ENCODE measurements around the gene GNB1L.

GNB1L gene

GRCh38 chr22:19808873-19809478 lies 45.7 kb downstream of the GNB1L start:
- DNase-seq (ENCODE audit: low read depth): no peak

DNA sequence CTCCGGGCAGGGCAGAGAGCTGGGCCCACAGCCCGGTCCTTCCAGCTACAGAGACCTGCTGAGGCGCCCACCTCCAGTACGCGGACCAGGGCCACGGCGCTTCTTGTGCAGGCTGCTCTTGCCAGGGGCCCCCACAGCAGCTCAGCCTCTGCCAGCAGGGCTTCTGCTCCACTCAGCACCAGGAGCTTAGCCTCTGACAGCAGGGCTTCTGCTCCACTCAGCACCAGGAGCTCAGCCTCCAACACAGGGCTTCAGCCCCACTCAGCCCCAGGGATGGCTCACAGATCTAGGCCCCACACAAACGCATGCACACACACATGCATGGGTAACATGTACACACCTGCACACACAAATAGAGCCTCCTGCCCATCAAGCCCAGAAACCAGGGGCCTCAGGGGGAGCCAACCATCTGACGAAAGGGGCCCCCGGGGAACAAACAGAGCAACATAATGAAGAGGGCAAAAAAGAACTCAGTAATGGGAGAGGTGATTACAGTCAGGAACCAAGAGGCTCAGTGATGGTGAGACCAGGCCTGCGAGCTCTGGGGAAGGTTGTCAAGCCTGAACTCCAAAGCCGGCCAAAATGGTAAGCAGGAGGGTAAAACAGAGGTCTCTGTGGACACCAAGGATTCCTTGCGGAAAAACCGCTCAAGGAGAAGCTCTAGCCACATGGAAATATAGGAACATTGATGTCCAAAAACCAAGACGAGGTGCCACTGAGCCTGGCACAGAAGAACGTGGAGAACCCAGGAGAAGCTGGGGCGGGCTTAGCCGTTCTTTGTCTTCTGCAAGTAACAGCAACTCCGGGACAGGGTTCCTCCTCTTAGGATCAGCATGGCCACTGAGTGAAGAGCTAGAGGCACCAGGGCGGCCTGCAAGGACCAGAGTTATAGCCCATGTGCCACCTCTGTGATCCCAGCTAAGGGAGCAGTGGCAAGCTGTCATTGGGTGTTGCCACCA lies 46.5 kb downstream of the GNB1L start:
- DNase-seq (ENCODE audit: low read depth): no peak

- DNase-seq (ENCODE audit: low read depth): no peak
These were observed 47.3 kb downstream of the GNB1L start for GRCh38 chr22:19807161-19807913.

DNA sequence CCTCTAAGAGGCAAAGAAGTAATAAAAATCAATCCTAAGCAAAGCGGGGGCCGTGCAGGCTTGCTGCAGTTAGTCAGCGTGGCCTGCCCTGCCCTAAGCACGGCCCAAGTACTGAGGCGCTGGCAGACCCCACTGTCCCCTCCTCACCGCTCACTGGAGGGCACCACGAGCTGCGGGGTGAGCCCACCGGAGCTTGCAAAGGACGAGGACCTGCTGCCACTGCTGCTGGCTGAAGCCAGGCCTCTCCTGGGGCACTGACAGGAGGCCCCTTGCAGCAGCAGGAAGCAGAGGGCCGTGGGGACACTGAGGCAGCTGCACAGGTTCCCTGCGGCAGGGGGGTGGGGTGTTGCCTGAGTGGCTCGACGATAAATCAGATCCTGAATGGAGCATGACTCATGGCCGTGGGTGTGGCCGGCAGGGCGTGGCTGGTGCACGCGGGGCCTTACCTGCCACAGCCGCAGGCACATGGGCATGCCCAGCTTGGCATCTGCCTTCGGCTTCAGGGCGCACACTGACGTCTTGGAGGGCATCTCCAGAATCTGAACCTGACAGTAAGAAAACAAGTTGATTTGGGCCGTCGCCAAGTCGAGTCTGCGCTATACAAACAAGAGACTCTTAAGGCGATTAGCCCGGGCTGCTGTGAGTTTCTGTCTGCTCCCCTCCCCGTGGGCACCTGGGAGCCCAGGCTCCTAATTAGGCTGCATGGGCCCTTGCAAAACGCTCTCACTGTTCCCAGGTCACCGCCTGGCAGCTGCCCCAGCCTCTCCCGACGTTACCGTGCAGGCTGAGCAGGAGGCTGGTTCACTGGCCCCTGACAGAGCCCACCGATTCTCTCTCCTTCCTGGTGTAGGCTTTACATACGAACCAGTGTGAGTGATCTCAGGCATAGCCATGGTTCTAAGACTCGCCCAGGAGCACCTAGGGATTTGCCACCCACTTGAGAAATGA lies 48.2 kb downstream of the GNB1L start:
- DNase-seq (ENCODE audit: low read depth): no peak

- DNase-seq (ENCODE audit: low read depth): no peak
These were observed 48.9 kb downstream of the GNB1L start for GRCh38 chr22:19805821-19806212.

GRCh38 chr22:19803736-19804267 lies 50.9 kb downstream of the GNB1L start:
- DNase-seq (ENCODE audit: low read depth): no peak

GRCh38 chr22:19802894-19803735 lies 51.6 kb downstream of the GNB1L start:
- DNase-seq (ENCODE audit: low read depth): no peak

DNA sequence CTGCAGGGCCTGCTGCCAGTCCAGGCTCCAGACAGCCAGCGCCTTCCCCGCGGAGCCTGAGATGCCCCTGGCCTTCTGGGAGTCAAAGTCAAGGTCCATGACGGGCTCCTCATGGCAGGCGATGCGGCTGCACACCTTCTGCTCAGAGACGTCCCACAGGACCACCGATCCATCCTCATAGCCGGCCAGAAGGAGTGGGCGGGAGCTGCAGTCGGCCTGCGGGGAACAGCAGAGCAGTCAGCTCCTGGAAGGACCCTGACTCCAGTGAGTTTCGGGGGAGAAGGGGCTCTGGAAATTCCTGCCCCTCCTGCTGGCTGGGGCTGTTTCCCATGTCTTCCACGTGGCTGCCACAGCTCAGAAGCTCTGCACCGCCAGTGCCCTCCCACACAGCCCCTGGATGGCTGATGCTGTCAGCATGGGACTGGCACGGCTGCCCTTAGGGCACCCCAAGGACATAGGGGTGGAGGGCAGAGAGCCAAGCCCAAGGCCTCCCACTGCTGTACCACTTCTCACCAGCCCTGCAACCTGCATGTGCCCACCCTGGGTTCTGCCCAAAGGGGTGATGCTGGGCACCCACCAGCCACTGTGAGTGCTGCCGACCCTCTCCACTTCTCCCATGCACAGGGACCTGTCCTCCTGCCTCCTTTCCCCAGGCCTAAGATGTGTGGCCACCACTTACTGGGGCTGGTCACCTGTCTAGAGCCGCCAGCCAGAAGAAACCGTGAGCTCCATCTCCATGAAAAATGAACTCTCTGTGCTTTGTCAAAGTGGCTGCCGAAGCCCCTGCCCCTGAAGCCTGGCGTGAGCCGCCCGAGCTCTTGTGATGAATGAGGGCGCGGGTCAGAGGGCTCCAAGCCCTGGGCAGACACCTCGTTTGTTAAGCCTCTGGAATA lies 52.4 kb downstream of the GNB1L start:
- no peak for DNase-seq (ENCODE audit: low read depth)

GRCh38 chr22:19801340-19802000 lies 53.2 kb downstream of the GNB1L start:
- DNase-seq (ENCODE audit: low read depth): no peak

GRCh38 chr22:19800761-19801244 lies 53.9 kb downstream of the GNB1L start:
- DNase-seq (ENCODE audit: low read depth): no peak

- DNase-seq (ENCODE audit: low read depth): no peak
These were observed 54.4 kb downstream of the GNB1L start for GRCh38 chr22:19800306-19800705.

- no peak for DNase-seq (ENCODE audit: low read depth)
These were observed 55.1 kb downstream of the GNB1L start for GRCh38 chr22:19799322-19800190.

DNA sequence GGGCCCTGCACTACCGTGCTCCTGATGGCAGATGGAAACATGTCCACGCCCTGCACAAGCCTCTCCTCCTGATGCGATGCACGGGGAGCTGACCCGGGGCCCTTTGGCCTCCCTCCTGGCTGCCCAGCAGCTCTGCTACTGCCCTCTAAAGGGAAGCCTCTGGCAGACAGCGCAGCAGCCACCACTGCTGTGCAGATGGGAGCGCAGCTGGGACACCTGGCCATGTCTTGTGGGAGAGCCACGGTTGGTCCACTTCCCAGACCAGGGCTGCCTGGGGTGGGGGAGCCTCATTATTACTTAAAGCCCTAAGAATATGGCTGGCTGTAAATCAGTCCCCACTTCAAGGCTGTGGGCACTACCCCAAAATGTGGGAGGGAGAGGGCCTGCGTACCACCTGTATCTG lies 55.8 kb downstream of the GNB1L start:
- no peak for DNase-seq (ENCODE audit: low read depth)

DNA sequence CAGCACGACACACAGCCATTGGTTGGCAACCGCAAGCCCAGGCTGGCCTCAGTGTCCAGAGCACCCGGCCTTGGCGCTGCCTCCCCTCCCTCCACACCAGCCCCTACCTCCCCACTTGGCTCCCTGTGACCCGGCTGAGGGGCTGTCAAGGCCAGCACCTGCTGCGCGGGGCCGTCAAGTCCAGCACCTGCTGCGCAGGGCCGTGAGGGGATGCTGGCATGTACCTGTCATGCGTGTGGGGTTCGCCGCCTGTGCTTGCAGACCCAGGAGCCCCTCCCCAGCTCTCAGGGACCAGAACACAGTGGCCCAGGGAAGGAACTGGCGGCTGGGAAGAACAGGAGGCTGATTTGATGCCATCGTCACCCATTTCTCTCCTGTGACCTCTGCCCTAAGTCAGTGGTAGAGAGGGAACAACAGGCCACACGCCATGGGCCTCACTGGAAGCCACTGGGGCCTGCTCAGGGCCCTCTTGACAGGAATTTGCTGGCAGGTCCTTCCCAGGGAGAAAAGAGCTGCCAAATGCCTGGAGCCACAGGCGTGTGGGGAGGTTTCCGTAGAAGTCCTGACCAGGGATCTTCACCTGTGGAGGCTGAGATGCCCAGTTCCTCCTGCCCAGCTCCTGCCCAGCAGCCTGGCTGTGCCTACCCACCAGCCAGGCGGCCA lies 56.5 kb downstream of the GNB1L start:
- no peak for DNase-seq (ENCODE audit: low read depth)

- DNase-seq (ENCODE audit: low read depth): no peak
These were observed 57.3 kb downstream of the GNB1L start for GRCh38 chr22:19797086-19798002.

DNA sequence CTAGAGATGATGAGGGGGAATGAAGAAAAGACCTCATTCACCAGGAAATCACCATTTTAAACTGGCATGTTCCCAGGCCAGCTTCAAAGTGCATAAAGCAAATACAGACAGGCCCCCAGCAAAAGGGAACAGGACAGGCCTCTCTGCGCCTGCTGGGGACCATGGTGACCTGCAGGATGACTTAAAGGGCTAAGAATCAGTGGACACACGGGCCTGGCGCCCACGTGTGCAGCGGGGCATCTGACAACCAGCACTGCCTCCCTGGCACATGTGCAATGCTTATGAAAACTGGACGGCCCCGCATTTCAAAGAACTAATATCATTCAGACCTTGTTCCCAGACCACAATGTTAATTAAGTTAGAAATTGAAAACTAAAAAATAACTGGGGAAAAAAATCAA lies 58.5 kb downstream of the GNB1L start:
- no peak for DNase-seq (ENCODE audit: low read depth)

All from activated T-helper 1 cell treated with Interleukin-2 at 50 U/mL for 16 hours (primary cell).